WTC11 (cell line): Measurements from ENCODE around the gene MYO5C. TPM values are rescaled to one million over a fixed set of nuclear protein-coding genes. Genes with fewer than 3 reads are reported as not detected.
"Not testable (repeated sequence)": the region's sequence is repeated elsewhere in the genome, so short reads cannot be mapped to it uniquely, and the experiment has no call there.

ENCODE experiments used
- ATAC-seq: fragments of 200-7000 bp; cut with Tn5 transposase; 2 replicates; pipeline ENCODE4 v1.10.0; 2021; ENCODE audit warnings: mild to moderate bottlenecking, moderate library complexity
- CTCF ChIA-PET: fragments of 300-600 bp; sonication (Branson Sonifier 250); formaldehyde crosslinking; loops from one replicate; lab custom pipeline; 2021; ENCODE audit warnings: antibody characterized with exemption; lab: Charles Lee
- POLR2A ChIA-PET: fragments of 350-600 bp; sonication (Branson Sonifier 250); formaldehyde crosslinking; loops from one replicate; lab custom pipeline; 2021; ENCODE audit warnings: antibody characterized with exemption; lab: Charles Lee
- DNase-seq: peaks from one replicate; pipeline ENCODE4 v3.0.0; 2021; ENCODE audit warnings: low spot score
- H3K27ac Mint-ChIP-seq: 2 replicates; pipeline ENCODE4 v1.8.0; 2021; ENCODE audit warnings: mixed read lengths
- H3K27me3 Mint-ChIP-seq: 2 replicates; pipeline ENCODE4 v1.8.0; 2021; ENCODE audit warnings: low read depth, mild to moderate bottlenecking, moderate library complexity, mixed read lengths
- H3K36me3 Mint-ChIP-seq: 2 replicates; pipeline ENCODE4 v1.8.0; 2021; ENCODE audit warnings: mixed read lengths
- H3K4me1 Mint-ChIP-seq: 2 replicates; pipeline ENCODE4 v1.8.0; 2022; ENCODE audit warnings: mixed read lengths
- H3K4me3 Mint-ChIP-seq: 2 replicates; pipeline ENCODE4 v1.8.0; 2021; ENCODE audit warnings: mild to moderate bottlenecking, moderate library complexity, mixed read lengths
- H3K9me3 Mint-ChIP-seq: 2 replicates; pipeline ENCODE4 v1.8.0; 2021; ENCODE audit warnings: mixed read lengths
- ATF1 ChIP-seq: sonication (generic); formaldehyde crosslinking; IDR thresholded peaks from 2 replicates; pipeline ENCODE4 v1.8.1; 2023; ENCODE audit warnings: mild to moderate bottlenecking, moderate library complexity, missing genetic modification reagents
- ATF2 ChIP-seq: sonication (generic); formaldehyde crosslinking; IDR thresholded peaks from 2 replicates; pipeline ENCODE4 v1.8.1; 2022; ENCODE audit warnings: low read depth, missing genetic modification reagents, borderline replicate concordance
- E2F1 ChIP-seq: sonication (generic); formaldehyde crosslinking; IDR thresholded peaks from 2 replicates; pipeline ENCODE4 v1.8.0; 2022; ENCODE audit warnings: mild to moderate bottlenecking, missing genetic modification reagents
- ELF4 ChIP-seq: sonication (generic); formaldehyde crosslinking; IDR thresholded peaks from 2 replicates; pipeline ENCODE4 v1.8.1; 2022; ENCODE audit warnings: low read depth, mild to moderate bottlenecking, moderate library complexity, missing genetic modification reagents
- EMX1 ChIP-seq: fragments of 250-450 bp; sonication (Bioruptor Pico); IDR thresholded peaks from 2 replicates; pipeline ENCODE4 v1.8.0; 2021; ENCODE audit warnings: mild to moderate bottlenecking
- GABPB1 ChIP-seq: sonication (generic); formaldehyde crosslinking; IDR thresholded peaks from 2 replicates; pipeline ENCODE4 v1.8.1; 2023; ENCODE audit warnings: mild to moderate bottlenecking, missing genetic modification reagents
- GTF2I ChIP-seq: fragments of 250-450 bp; sonication (Bioruptor Pico); conservative IDR thresholded peaks from 2 replicates; pipeline ENCODE4 v1.4.0; 2021; ENCODE audit warnings: mild to moderate bottlenecking
- HMGA2 ChIP-seq: fragments of 250-450 bp; sonication (Bioruptor Pico); IDR thresholded peaks from 2 replicates; pipeline ENCODE4 v1.4.0; 2021; ENCODE audit warnings: mild to moderate bottlenecking, moderate library complexity
- KAT7 ChIP-seq: sonication (generic); formaldehyde crosslinking; IDR thresholded peaks from 2 replicates; pipeline ENCODE4 v1.8.1; 2023; ENCODE audit warnings: missing genetic modification reagents, mild to moderate bottlenecking, borderline replicate concordance
- MXD4 ChIP-seq: fragments of 250-450 bp; sonication (Bioruptor Pico); IDR thresholded peaks from 2 replicates; pipeline ENCODE4 v1.8.0; 2021; ENCODE audit warnings: mild to moderate bottlenecking, moderate library complexity, borderline replicate concordance
- NR3C1 ChIP-seq: sonication (generic); formaldehyde crosslinking; conservative IDR thresholded peaks from 2 replicates; pipeline ENCODE4 v1.8.1; 2023; ENCODE audit warnings: low read depth, mild to moderate bottlenecking, missing genetic modification reagents
- RORB ChIP-seq: fragments of 250-450 bp; sonication (Bioruptor Pico); IDR thresholded peaks from 2 replicates; pipeline ENCODE4 v1.9.0; 2021; ENCODE audit warnings: mild to moderate bottlenecking
- SP1 ChIP-seq: sonication (generic); formaldehyde crosslinking; conservative IDR thresholded peaks from 2 replicates; pipeline ENCODE4 v1.8.1; 2022; ENCODE audit warnings: missing genetic modification reagents
- STAT6 ChIP-seq: sonication (generic); formaldehyde crosslinking; conservative IDR thresholded peaks from 2 replicates; pipeline ENCODE4 v1.8.1; 2023; ENCODE audit warnings: mild to moderate bottlenecking, low read depth, missing genetic modification reagents, moderate library complexity
- TCF7 ChIP-seq: sonication (generic); formaldehyde crosslinking; IDR thresholded peaks from 2 replicates; pipeline ENCODE4 v1.8.0; 2022; ENCODE audit warnings: mild to moderate bottlenecking, low read depth, missing genetic modification reagents, moderate library complexity
- ZNF138 ChIP-seq: sonication (generic); formaldehyde crosslinking; conservative IDR thresholded peaks from 2 replicates; pipeline ENCODE4 v1.8.1; 2022; ENCODE audit warnings: mild to moderate bottlenecking, moderate library complexity, missing genetic modification reagents
- ZNF263 ChIP-seq: sonication (generic); formaldehyde crosslinking; IDR thresholded peaks from 2 replicates; pipeline ENCODE4 v1.8.1; 2022; ENCODE audit warnings: low read depth, mild to moderate bottlenecking, moderate library complexity, missing genetic modification reagents
- ZNF416 ChIP-seq: fragments of 250-450 bp; sonication (Bioruptor Pico); IDR thresholded peaks from 2 replicates; pipeline ENCODE4 v1.9.0; 2021; ENCODE audit warnings: mild to moderate bottlenecking, inconsistent platforms
- ZNF512 ChIP-seq: sonication (generic); formaldehyde crosslinking; IDR thresholded peaks from 2 replicates; pipeline ENCODE4 v1.8.1; 2022; ENCODE audit warnings: missing genetic modification reagents, borderline replicate concordance
- total RNA-seq: library from RNA; stranded (reverse); gene quantifications from 3 replicates; pipeline ENCODE4 v1.2.3, GENCODE V29; 2021
- TF ChIP-seq, protein P1 (sequence below): sonication (generic); formaldehyde crosslinking; IDR thresholded peaks from 2 replicates; pipeline ENCODE4 v1.8.0; 2023; ENCODE audit warnings: mild to moderate bottlenecking, missing genetic modification reagents
- TF ChIP-seq, protein P2 (sequence below): sonication (generic); formaldehyde crosslinking; IDR thresholded peaks from 2 replicates; pipeline ENCODE4 v1.8.0; 2022; ENCODE audit warnings: mild to moderate bottlenecking, missing genetic modification reagents

Gene MYO5C
- total RNA-seq, 1 experiment from 2014 or later = 25.3 TPM

DNA sequence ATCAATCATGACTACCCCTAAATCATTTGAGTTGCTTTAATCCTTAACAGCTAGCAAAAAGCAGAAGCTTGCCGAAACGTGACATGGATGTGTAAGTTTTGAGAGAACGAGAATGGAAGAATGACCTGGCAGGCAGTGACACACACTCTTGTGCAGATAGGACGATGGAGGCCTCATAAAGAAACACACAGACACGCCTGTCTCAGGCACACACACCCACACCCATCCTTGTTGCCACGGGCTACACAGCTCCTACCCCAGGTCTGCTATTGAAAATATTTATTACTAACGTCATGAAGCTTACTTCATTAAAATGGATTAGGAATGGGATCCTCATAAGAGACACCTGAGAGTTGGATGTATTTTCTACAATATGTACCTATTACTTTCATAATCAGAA is 8.5 kb downstream of the MYO5C start (continued):
- TF ChIP-seq, protein P1, sequence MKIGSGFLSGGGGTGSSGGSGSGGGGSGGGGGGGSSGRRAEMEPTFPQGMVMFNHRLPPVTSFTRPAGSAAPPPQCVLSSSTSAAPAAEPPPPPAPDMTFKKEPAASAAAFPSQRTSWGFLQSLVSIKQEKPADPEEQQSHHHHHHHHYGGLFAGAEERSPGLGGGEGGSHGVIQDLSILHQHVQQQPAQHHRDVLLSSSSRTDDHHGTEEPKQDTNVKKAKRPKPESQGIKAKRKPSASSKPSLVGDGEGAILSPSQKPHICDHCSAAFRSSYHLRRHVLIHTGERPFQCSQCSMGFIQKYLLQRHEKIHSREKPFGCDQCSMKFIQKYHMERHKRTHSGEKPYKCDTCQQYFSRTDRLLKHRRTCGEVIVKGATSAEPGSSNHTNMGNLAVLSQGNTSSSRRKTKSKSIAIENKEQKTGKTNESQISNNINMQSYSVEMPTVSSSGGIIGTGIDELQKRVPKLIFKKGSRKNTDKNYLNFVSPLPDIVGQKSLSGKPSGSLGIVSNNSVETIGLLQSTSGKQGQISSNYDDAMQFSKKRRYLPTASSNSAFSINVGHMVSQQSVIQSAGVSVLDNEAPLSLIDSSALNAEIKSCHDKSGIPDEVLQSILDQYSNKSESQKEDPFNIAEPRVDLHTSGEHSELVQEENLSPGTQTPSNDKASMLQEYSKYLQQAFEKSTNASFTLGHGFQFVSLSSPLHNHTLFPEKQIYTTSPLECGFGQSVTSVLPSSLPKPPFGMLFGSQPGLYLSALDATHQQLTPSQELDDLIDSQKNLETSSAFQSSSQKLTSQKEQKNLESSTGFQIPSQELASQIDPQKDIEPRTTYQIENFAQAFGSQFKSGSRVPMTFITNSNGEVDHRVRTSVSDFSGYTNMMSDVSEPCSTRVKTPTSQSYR (CRISPR knock-in tag) = no peak
- no peak for TF ChIP-seq ZNF416
- no peak for TF ChIP-seq NR3C1 (CRISPR knock-in tag)
- TF ChIP-seq ZNF512 (CRISPR knock-in tag) = no peak
- TF ChIP-seq GABPB1 (CRISPR knock-in tag) = no peak
- no peak for TF ChIP-seq TCF7 (CRISPR knock-in tag)
- no peak for TF ChIP-seq ATF1 (CRISPR knock-in tag)
- TF ChIP-seq, protein P2, sequence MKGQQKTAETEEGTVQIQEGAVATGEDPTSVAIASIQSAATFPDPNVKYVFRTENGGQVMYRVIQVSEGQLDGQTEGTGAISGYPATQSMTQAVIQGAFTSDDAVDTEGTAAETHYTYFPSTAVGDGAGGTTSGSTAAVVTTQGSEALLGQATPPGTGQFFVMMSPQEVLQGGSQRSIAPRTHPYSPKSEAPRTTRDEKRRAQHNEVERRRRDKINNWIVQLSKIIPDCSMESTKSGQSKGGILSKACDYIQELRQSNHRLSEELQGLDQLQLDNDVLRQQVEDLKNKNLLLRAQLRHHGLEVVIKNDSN = no peak
- TF ChIP-seq ELF4 (CRISPR knock-in tag) = no peak

DNA sequence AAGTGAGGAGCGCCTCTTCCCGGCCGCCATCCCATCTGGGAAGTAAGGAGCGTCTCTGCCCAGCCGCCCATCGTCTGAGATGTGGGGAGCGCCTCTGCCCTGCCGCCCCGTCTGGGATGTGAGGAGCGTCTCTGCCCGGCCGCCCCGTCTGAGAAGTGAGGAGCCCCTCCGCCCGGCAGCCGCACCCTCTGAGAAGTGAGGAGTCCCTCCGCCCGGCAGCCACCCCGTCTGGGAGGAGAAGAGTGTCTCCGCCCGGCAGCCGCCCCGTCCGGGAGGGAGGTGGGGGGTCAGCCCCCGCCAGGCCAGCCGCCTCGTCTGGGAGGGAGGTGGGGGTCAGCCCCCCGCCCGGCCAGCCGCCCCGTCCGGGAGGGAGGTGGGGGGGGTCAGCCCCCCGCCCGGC is 9.7 kb downstream of the MYO5C start:
- DNase-seq, H3K4me3 Mint-ChIP-seq, ATAC-seq, H3K27ac Mint-ChIP-seq, POLR2A ChIA-PET, H3K27me3 Mint-ChIP-seq, CTCF ChIA-PET: not testable (repeated sequence)
- H3K36me3 Mint-ChIP-seq = peaks cover 33% of the 10 kb centered on the region
- H3K9me3 Mint-ChIP-seq = peaks cover 14% of the 10 kb centered on the region
- H3K4me1 Mint-ChIP-seq = peaks cover 33% of the 10 kb centered on the region

DNA sequence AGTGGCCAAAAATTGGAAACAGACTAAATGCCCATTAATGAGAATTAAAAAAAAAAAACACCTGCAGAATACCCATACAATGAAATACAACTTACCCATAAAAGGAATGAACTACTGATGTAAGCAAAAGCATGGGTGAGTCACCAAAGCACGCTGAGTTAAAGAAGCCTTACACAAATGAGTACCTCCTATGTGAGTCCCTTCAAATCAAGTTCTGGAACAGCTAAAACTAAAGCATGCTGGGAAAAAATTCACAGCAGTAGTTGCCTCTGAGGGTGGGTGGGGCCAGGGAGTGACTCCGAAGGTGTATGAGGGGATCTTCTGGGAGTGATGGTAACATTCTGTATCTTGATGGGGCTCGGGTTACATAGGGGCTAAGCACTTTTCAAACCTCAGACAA is 11.4 kb downstream of the MYO5C start:
- no peak overlapping the region for H3K27ac Mint-ChIP-seq
- POLR2A ChIA-PET = no interaction called here
- ATAC-seq = no peak
- peaks cover 14% of the 10 kb centered on the region for H3K9me3 Mint-ChIP-seq
- CTCF ChIA-PET = no interaction called here
- no peak for DNase-seq
- H3K27me3 Mint-ChIP-seq = no peaks in the 10 kb centered on the region
- H3K4me3 Mint-ChIP-seq = no peak overlapping the region
- peaks cover 43% of the 10 kb centered on the region for H3K36me3 Mint-ChIP-seq
- H3K4me1 Mint-ChIP-seq = peaks cover 18% of the 10 kb centered on the region
- TF ChIP-seq GTF2I (no peak), ATF1 (CRISPR knock-in tag) (no peak), E2F1 (CRISPR knock-in tag) (no peak), HMGA2 (CRISPR knock-in tag) (no peak), GABPB1 (CRISPR knock-in tag) (no peak), MXD4 (no peak), KAT7 (CRISPR knock-in tag) (no peak), RORB (no peak), ZNF512 (CRISPR knock-in tag) (no peak), EMX1 (CRISPR knock-in tag) (no peak), ZNF263 (no peak), STAT6 (CRISPR knock-in tag) (no peak), ATF2 (no peak), ZNF138 (CRISPR knock-in tag) (no peak), SP1 (CRISPR knock-in tag) (no peak)
